OCI-LY7 (cell line): Measurements from ENCODE around the gene CHN2. TPM values are rescaled to one million over a fixed set of nuclear protein-coding genes. Genes with fewer than 3 reads are reported as not detected.

Experiments
- BruUV-seq: library from RNA; stranded (reverse); fragments of 400-500 nt; replicated peaks from 2 replicates; lab custom pipeline; 2021; lab: Mats Ljungman, UMichigan
- CTCF ChIA-PET: fragments of 300-600 bp; sonication (Branson Sonifier 250); formaldehyde crosslinking; loops from one replicate; lab custom pipeline; 2022; ENCODE audit warnings: antibody characterized with exemption; ENCODE audit not compliant: unreplicated experiment; lab: Charles Lee
- POLR2A ChIA-PET: fragments of 300-600 bp; sonication (Branson Sonifier 250); formaldehyde crosslinking; loops from one replicate; lab custom pipeline; 2022; ENCODE audit warnings: antibody characterized with exemption; lab: Charles Lee
- DNase-seq: peaks from one replicate; pipeline ENCODE4 v3.0.0-alpha.2; 2015; ENCODE audit warnings: low spot score
- H2AFZ ChIP-seq: fragments of 200-600 bp; sonication (generic), shearing (Covaris generic); 2 replicates; pipeline ENCODE4 v1.6.1; 2014; ENCODE audit warnings: mild to moderate bottlenecking, antibody characterized with exemption, low read length, moderate library complexity
- H3K27ac ChIP-seq: fragments of 200-600 bp; sonication (generic); 2 replicates; pipeline ENCODE4 v1.5.1; 2014; ENCODE audit warnings: mixed run types, low read depth, mild to moderate bottlenecking, moderate library complexity, low read length, inconsistent platforms; ENCODE audit not compliant: poor library complexity, severe bottlenecking
- H3K36me3 ChIP-seq: fragments of 200-600 bp; sonication (generic); 2 replicates; pipeline ENCODE4 v1.6.1; 2014; ENCODE audit warnings: mild to moderate bottlenecking, antibody characterized with exemption, low read length, moderate library complexity, mixed read lengths; ENCODE audit not compliant: insufficient read depth
- H3K4me1 ChIP-seq: fragments of 200-600 bp; sonication (generic); 2 replicates; pipeline ENCODE4 v1.5.1; 2014; ENCODE audit warnings: mild to moderate bottlenecking, low read length; ENCODE audit not compliant: insufficient read depth, poor library complexity, severe bottlenecking
- H3K4me2 ChIP-seq: fragments of 200-600 bp; sonication (generic); 2 replicates; pipeline ENCODE4 v1.6.1; 2014; ENCODE audit warnings: mild to moderate bottlenecking, low read length
- H3K4me3 ChIP-seq: fragments of 200-600 bp; sonication (generic); 2 replicates; pipeline ENCODE4 v1.5.1; 2014; ENCODE audit warnings: mild to moderate bottlenecking, low read depth, low read length; ENCODE audit not compliant: poor library complexity, severe bottlenecking
- H3K79me2 ChIP-seq: fragments of 200-600 bp; sonication (generic); 2 replicates; pipeline ENCODE4 v1.6.1; 2016; ENCODE audit warnings: low read depth, mild to moderate bottlenecking, low read length, moderate library complexity, mixed read lengths; ENCODE audit not compliant: insufficient read depth
- H3K9me2 ChIP-seq: fragments of 200-600 bp; sonication (generic); 2 replicates; pipeline ENCODE4 v1.6.1; 2016; ENCODE audit warnings: mild to moderate bottlenecking, low read length, mixed read lengths; ENCODE audit not compliant: insufficient read depth
- H3K9me3 ChIP-seq: fragments of 200-600 bp; sonication (generic); 2 replicates; pipeline ENCODE4 v1.6.1; 2014; ENCODE audit warnings: mild to moderate bottlenecking, mixed run types, low read length, mixed read lengths
- H4K20me1 ChIP-seq: fragments of 200-600 bp; sonication (generic); 2 replicates; pipeline ENCODE4 v1.6.1; 2014; ENCODE audit warnings: mild to moderate bottlenecking, antibody characterized with exemption, low read length, moderate library complexity, mixed read lengths; ENCODE audit not compliant: insufficient read depth
- CTCF ChIP-seq: fragments of 200-600 bp; sonication (generic); conservative IDR thresholded peaks from 2 replicates; pipeline ENCODE4 v1.5.1; 2014; ENCODE audit warnings: mild to moderate bottlenecking, antibody characterized with exemption, low read length, moderate library complexity, mixed read lengths
- EZH2phosphoT487 ChIP-seq: fragments of 200-600 bp; sonication (generic); IDR thresholded peaks from 2 replicates; pipeline ENCODE4 v1.6.1; 2018; ENCODE audit warnings: low read depth, borderline replicate concordance, mild to moderate bottlenecking, mixed run types, antibody characterized with exemption, low read length, moderate library complexity, mixed read lengths
- intact Hi-C: fragments of 100-400 bp; cut with micrococcal nuclease; formaldehyde crosslinking; loops from one replicate; pipeline ENCODE4 v1.10.0; 2022; ENCODE audit not compliant: unreplicated experiment
- total RNA-seq, 2 experiments: library from RNA; depleted of rRNA in 1 of 2; stranded (reverse); fragments of >200 nt in 1 of 2; shearing (Covaris generic) in 1 of 2; gene quantifications; 2 replicates each; pipeline ENCODE4 v1.2.3, GENCODE V29; 2014 to 2022

The CHN2 gene
- total RNA-seq, 2 experiments from 2014 or later, result not detected

- no peak overlapping the region for H3K4me3 ChIP-seq
- H3K4me2 ChIP-seq, result no peak overlapping the region
- no peaks in the 10 kb centered on the region for H3K4me1 ChIP-seq
- H3K36me3 ChIP-seq, result no peaks in the 10 kb centered on the region
- H4K20me1 ChIP-seq, result no peaks in the 10 kb centered on the region
- CTCF ChIA-PET, result no interaction called here
- no peaks in the 10 kb centered on the region for H3K9me2 ChIP-seq
- no peak overlapping the region for H3K27ac ChIP-seq
- POLR2A ChIA-PET, result no interaction called here
- intact Hi-C loops, result no loop called here
- no TSS peak for BruUV-seq
- H3K9me3 ChIP-seq, result no peaks in the 10 kb centered on the region
- H2AFZ ChIP-seq, result no peak overlapping the region
- DNase-seq, result no peak
- H3K79me2 ChIP-seq, result no peaks in the 10 kb centered on the region
- no peak for TF ChIP-seq CTCF
- no peak for TF ChIP-seq EZH2phosphoT487
These were observed 77.5 kb downstream of the CHN2 start for GRCh38 chr7:29272057-29272456.

- Histone ChIP-seq H4K20me1 (no peaks in the 10 kb centered on the region), H2AFZ (no peak overlapping the region), H3K9me3 (no peaks in the 10 kb centered on the region), H3K4me1 (no peaks in the 10 kb centered on the region), H3K27ac (no peak overlapping the region), H3K79me2 (no peaks in the 10 kb centered on the region), H3K36me3 (no peaks in the 10 kb centered on the region), H3K4me2 (no peak overlapping the region), H3K4me3 (no peak overlapping the region), H3K9me2 (no peaks in the 10 kb centered on the region)
- TF ChIP-seq CTCF, result no peak
- TF ChIP-seq EZH2phosphoT487, result no peak
- no TSS peak for BruUV-seq
- POLR2A ChIA-PET, result no interaction called here
- CTCF ChIA-PET, result no interaction called here
- DNase-seq, result no peak
- intact Hi-C loops, result no loop called here
These were observed 79.8 kb downstream of the CHN2 start for GRCh38 chr7:29274146-29275017.

- H3K79me2 ChIP-seq, result no peaks in the 10 kb centered on the region
- no peaks in the 10 kb centered on the region for H3K36me3 ChIP-seq
- H4K20me1 ChIP-seq, result no peaks in the 10 kb centered on the region
- H3K9me2 ChIP-seq, result no peaks in the 10 kb centered on the region
- no peak overlapping the region for H3K4me2 ChIP-seq
- BruUV-seq, result no TSS peak
- no peaks in the 10 kb centered on the region for H3K4me1 ChIP-seq
- H3K4me3 ChIP-seq, result no peak overlapping the region
- POLR2A ChIA-PET, result no interaction called here
- no peak overlapping the region for H3K27ac ChIP-seq
- intact Hi-C loops, result no loop called here
- no peaks in the 10 kb centered on the region for H3K9me3 ChIP-seq
- H2AFZ ChIP-seq, result no peak overlapping the region
- DNase-seq, result no peak
- TF ChIP-seq CTCF (no peak), EZH2phosphoT487 (no peak)
- CTCF ChIA-PET, result no interaction called here
These were observed 80.4 kb downstream of the CHN2 start for GRCh38 chr7:29275018-29275318.
